HT1080 (cell line): Measurements from ENCODE around the gene WTIP. TPM values are rescaled to one million over a fixed set of nuclear protein-coding genes. Genes with fewer than 3 reads are reported as not detected.
A peak's percentile ranks its signal among the peaks of the same experiment; 100 is the strongest.
"Not testable (repeated sequence)": the region's sequence is repeated elsewhere in the genome, so short reads cannot be mapped to it uniquely, and the experiment has no call there.

Experiments used
- DNase-seq: peaks from one replicate; pipeline ENCODE4 v3.0.0-alpha.2; 2015; ENCODE audit warnings: low read depth
- polyA plus RNA-seq, 2 experiments: library from polyadenylated mRNA; depleted of rRNA; stranded (reverse); fragments of >200 nt; gene quantifications; 2 replicates each; pipeline ENCODE4 v1.2.3, GENCODE V29; 2015
- total RNA-seq: library from RNA; depleted of rRNA; stranded (reverse); fragments of >200 nt; shearing (Covaris generic); gene quantifications from 2 replicates; pipeline ENCODE4 v1.2.3, GENCODE V29; 2014; rRNA removed

The WTIP gene
- 15.1 and 15.5 TPM in 2 replicates for total RNA-seq
- 6.7 and 9.8 TPM in 2 replicates for polyA plus RNA-seq (2015; cell fraction: cytosol; rRNA removed)
- 7.9 and 10.3 TPM in 2 replicates for polyA plus RNA-seq (2015; cell fraction: nucleus; rRNA removed)

DNA sequence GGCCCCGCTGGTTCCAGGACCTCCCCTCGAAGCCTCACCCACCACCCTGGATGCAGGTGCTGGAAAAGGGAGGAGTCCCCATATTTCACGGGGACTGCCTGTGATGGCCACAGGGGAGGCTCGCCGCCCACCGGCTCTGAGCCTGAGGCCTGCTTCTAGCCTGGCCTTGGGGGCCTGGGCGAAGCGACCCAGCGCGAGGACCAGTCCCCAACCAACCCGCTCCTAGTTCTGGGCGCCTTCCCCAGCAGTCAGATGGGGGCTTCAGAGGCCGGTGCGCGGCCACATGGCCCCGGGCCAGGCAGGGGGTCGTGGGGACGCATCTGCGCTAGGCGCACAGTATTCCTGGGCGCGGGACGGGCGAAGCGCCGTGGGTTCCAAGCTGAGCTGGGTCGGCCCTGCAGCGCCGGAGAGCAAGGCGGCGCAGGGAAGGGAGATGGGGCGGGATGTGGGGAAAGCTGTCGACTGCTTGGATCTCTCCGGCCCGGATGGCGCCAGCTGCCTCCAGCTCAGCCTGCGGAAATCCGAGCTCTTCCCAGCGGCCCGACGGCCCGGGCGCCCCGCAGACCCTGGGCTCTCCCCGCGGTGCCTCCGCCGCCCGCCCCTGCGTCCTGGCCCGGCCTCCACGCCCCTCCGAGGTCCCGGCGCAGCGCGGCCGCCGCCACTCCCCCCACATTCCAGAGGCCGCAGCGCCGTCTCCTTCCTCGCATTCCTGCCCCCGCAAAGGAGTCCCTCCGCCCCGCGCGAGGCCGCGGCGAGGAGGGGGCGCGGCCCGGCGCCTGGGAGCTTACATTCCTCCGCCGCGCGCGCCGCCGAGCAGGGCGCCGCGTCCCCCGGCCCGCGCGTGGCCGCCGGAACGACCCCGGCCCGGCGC is at the start of gene WTIP:
WTIP (plus strand) TSS at position 788 of the 871 bp plus-strand sequence. CDS start 217 bp downstream, outside the sequence.
- DNase-seq: peak; percentile 37

DNA sequence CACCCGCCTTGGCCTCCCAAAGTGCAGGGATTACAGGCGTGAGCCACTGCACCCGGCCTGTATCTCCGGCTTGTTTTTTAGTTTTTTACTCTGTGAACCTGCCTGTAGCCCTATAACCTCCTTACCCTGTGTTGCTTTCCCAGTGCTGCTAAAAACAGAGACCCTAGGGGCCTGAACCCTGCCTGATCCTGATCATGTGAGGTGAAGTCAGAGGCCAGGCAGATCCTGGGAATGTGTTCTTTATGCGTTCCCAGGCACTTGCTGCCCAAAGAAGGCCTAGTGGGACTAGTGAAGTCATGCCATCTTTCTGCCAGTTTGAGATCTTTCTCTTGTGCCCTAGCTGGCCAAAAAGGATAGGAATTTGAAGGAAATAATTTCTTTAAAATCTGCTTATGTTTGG is 48.8 kb upstream of the WTIP start:
- no peak for DNase-seq

DNA sequence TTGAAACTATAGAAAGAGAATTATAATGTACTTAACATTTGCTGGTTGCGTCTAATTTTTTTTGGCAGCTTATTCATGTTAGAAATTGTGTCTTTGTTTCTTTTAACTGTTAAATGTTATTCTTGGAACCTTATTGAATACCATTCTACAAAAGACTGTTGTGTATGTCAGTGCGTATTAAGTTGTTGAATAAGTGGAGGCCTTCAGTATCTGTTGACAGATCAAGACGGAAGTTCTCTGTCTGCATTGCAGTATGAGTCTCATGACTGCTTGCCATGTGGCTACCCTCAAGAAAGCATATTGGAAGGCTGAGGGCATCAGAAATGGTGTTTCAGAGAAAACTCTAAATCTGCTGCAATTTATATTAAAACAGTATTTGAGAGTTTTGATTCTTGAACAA is 44.8 kb upstream of the WTIP start:
- DNase-seq: no peak

DNA sequence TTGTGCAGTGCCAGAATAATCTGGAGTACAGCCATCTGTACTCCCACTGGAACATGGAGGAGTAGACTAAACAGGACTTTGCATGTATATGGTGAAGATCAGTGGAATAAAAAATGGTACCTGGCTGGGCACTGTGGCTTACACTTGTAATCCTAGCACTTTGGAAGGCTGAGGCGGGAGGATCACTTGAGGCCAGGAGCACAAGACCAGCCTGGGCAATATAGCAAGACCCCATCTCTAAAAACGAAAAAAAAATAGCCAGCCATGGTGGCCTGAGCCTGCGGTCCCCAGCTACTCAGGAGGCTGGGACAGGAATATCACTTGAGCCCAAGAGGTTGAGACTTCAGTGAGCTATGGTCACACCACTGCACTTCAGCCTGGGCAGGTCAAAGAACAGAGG is 33.4 kb upstream of the WTIP start:
- no peak for DNase-seq

DNA sequence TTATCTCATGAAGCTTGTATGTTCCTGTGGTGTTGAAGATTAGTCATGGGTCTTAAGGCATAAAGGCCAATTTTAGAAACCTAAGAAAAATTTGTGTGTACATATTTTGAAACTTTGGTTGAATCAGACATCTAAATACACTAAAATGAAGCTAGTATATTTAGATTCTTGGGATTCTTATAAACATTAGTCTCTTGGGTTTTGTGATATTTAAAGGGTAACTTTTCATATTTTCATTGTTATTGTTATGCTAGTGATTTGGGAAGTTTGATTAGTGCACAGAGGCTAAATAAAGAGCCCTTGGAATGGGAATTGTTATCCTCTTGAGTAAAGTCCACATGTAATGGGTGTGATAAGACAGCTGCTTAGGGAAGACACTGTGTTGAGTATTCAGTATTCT is 28.8 kb upstream of the WTIP start:
- DNase-seq: no peak

DNA sequence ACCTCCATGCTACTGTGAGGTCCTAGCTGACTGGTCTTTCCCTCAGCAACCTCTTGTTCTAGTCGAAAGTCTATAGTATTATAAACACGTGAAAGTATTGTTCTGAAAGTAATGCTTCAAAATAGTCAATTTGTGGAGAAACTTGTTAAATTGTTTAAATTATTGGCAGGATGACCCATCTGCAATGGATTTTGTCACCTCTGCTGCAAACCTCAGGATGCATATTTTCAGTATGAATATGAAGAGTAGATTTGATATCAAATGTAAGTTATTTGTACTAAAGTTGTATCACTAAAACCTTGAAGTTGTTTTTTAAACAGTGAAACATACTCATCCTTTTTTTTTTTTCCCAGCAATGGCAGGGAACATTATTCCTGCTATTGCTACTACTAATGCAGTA is 27.5 kb upstream of the WTIP start:
- DNase-seq: no peak

DNA sequence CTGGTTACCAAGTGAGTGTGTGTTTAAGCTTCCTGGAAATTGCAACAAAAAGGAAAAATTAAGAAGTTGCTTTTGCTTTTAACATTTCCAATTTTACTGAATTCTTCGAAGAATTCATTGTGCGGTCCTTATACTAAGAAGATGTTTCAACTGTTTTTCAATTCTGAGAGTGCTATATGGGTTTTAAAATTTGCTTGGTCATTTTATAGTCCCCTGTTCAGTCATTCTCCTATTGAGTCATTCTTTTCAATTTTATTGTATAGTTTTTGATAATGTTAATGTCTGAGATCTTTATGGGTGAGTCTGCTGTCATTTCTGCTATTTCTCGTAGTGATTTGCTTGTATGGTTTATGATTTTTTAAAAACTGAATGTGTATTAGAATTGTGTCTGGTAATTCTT is 26.9 kb upstream of the WTIP start:
- DNase-seq: no peak

DNA sequence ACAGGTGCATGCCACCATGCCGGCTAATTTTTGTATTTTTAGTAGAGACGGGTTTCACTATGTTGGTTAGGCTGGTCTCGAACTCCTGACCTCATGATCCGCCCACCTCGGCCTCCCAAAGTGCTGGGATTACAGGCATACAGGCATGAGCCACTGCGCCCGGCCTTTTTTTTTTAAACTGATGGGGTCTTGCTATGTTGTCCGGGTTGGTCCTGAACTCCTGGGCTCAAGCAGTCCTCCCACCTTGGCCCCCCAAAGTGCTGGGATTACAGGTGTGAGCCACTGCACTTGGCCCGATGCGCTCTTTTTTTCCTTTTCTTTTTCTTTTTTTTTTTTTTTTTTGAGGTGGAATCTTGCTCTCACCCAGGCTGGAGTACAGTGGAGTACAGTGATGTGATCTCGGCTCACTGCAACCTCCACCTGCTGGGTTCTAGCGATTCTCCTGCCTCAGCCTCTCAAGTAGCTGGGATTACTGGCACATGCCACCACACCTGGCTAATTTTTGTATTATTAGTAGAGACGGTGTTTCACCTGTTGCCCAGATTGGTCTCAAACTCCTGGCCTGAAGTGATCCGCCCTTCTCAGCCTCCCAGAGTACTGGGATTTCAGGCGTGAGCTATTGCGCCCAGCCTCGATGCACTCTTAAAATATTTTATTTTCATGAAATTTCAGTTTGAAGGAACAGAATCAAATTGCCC is 25.6 kb upstream of the WTIP start:
- DNase-seq: not testable (repeated sequence)

DNA sequence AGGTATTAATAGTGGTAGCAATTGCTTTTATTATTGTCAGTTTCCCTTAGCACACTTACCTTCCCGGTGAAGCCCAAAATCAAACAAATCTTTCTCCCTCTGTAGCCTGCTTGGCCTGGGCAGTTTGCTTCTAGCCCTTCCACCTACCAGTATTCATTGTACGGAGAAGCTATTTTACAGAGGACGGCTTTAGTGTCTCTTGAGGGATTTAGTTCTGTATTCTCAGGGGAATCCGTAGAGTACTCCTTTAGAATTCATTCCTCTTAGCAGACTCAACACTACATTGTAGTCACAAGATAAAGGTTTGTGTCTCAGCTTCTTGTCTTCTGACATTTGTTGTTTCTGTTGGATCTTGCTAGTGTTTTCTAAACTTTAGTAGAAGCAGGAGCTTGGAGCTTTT is 24.1 kb upstream of the WTIP start:
- DNase-seq: no peak

DNA sequence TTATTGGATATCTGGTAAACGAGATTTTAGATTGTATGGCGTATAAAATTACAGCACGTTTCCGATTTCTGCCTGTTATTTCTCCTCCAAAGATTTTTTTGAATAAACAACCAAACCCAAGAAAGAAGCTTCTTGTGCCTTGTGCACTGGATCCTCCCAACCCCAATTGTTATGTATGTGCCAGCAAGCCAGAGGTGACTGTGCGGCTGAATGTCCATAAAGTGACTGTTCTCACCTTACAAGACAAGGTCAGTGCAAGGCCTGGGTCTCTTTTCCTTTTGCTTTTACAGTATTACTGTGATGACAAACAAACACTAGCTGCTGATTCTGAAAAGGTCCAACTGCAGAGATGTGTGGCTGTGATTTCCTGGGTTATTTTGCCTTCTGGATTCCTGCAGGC is 22.9 kb upstream of the WTIP start:
- DNase-seq: no peak

DNA sequence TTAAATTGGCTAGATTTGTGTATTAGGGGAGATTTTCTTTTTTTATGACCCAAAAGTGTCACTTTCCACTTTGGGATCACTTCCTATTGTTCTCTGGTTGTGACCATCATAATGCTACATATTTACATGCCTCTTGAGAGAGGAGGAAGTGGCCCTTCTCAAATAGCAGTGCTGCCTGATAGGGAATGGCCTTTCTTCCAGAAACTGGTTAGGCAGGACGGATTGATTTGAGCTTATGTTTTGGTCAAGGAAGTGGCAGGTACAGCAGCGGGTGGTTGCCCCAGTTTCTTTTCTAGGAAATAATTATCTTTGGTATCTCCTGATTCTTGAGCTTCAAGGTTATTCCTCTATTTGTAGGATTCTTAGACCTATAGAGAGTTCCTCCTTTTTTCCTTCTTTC is 21.9 kb upstream of the WTIP start:
- no peak for DNase-seq

DNA sequence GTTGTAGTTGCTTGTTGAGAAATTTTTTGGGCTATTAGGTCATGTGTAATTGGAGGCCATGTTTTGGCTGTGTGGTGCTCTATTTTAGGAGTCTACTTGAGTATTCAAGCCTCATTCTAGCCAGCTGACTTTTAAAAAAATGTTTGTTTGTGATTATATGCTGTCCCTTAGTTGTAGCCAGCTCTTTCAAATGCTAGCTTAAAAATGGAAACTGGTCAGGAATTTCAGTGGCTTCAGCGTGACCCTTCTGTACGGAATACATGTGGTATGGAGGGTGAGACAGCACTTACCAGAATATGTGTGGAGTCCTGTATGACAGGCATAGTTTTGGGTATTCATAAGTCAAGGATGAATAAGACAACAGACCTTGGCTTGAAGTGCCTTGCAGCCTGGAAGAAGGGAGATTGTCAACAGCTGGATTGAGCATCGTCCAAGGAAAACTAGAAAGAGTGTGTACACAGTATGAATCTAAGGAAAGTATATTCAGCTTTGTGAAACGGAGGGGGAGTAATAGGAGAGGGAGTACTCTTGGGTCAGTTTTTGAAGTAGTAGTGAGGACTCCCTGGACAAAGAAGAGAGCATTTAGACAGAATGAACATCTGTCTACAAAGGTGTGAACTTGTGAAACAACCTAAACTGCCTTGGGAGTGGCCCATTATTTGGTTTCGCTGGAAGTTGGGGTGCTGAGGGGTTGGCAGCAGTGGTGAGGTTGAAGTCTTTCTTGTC is 20.0 kb upstream of the WTIP start:
- DNase-seq: no peak

DNA sequence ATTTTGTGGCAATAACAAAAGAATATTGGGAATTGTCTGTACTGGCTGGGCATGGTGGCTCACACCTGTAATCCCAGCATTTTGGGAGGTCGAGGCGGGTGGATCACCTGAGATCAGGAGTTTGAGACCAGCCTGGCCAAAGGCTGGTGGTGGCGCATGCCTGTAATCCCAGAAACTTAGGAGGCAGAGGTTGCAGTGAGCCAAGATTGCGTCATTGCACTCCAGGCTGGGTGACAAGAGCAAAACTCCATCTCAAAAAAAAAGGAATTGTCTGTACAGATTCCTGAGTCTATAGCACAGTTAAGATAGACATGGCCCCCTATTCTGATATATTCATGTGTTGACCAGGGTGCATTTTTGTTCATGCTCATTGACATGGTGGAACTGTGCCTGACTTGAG is 16.8 kb upstream of the WTIP start:
- DNase-seq: not testable (repeated sequence)

DNA sequence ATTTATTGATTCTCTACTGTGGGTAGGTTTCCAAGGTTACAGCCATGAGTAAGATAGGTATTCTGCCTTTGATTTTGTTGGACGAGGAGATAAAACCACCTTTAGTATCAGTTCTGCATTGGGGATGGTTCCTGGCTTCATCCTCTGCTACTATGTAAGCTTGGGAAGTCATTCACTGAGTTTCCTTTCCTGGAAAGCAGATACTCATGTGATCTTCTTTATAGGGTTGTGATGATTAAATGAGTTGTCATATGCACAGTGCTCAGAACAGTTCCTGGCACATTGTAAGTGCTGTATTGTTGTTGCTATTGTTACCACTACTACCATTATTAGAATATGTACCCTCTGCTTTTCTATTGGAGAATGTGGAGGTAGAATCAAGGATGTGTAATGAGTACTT is 13.1 kb upstream of the WTIP start:
- no peak for DNase-seq

DNA sequence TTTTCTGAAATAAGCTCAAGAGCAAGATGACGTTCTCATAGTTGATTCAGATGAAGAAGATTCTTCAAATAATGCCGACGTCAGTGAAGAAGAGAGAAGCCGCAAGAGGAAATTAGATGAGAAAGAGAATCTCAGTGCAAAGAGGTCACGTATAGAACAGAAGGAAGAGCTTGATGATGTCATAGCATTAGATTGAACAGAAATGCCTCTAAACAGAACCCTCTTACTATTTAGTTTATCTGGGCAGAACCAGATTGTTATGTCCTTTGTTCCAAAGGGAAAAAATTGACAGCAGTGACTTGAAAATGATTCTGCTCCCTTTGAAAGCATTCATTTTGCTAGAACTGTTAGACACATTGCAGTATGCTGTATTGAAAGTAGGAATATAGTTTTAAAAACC is 12.5 kb upstream of the WTIP start:
- DNase-seq: not testable (repeated sequence)

DNA sequence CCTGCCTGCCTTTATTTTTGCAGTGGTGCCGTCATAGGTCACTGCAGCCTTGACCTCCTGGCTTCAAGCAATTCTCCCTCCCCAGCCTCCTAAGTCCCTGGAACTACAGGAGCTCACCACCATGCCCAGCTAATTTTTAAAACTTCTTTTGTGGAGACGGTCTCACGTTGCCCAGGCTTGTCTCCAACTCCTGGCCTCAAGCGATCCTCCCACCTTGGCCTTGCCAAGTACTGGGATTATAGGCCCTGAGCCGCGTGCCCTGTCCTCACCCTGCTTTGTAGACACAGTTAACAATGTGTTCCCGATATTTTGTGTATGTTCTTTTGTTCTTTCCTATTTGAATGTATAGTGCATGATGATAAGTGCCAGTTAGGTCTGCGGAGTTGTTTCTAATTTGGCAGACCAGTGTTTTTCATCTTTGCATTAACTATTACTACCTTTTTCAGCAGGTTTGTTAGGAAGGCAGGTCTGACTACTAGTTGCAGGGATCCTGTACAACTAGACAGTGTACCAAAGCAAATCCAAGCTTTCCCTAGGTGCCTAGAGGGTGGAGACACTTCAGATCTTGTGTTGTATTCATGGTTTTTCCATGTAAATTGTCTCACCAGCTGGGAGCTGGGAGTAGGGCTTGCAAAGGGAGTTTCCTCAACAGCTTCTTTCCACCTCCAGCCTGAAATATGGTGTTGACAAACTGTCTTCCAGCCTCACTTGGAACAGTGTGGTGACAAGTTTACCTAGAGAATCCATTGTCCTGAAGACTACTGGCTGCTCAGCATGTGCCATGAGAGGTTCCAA is 9.5 kb upstream of the WTIP start:
- no peak for DNase-seq

DNA sequence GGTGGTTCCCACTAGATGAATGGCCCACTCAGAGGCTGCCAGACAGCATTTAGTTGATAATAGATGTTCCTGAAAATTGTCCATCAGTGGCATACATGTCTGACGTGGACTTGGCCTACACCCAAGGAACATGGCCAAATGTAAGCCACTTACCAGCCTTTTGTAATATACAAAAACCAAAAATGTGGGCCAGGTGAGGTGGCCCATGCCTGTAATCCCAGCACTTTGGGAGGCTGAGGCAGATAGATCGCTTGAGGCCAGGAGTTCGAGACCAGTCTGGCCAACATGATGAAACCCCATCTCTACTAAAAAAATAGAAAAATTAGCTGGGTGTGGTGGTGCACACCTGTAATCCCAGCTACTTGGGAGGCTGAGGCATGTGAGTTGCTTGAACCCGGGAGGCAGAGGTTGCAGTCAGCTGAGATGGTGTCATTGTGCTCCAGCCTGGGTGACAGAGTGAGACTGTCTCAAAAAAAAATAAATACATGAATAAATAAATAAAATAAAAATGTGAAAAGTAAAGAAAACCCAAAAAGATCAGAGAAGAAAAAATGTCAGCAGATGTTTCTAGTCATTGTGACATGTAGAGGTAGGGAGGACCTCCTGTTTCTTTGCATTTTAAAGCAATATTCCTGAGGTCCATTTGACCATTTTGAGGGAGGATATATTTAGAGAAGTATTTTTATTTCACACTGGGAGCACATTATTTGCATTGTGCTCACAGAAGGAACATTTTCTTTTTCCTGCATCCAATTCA is 7.1 kb upstream of the WTIP start:
- no peak for DNase-seq

DNA sequence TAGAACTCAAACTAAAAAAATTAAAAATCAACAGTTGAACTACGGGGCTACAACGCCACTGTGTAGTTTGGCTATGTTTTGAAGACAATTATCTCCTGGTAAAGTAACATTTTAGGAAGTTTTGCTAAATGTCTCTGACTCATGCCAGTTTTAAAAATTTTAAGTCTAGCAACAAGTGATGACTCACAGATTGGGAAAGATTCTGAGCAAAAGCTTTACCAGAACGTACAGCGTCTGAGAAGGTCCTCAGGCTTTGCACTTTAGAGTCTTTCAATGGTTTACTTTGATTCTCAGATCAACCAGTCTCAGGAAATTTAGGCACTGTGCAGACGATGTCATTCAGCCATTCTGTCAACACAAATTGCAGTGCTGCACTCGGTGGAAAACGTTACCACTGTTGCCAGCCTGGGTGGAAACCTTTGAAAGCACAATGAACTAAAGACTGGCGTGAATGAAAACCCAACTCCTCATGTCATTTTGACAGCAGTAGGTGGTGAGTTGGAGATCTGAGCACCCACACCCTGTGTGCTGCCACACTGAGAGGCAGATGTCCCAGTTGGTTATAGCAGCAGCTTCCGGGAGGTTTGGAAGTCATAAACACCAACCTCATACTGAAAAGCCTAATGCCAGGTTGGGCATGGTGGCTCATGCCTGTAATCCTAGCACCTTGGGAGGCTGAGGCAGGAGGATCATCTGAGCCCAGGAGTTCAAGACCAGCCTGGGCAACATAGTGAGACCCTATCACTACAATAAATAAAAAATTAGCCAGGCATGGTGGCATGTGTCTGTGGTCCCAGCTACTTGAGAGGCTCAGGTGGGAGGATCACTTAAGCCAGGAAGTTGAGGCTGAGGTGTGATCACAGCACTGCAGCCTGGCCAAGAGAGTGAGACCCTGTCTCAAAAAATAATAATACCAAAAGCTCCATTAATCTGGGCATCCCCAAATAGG is 6.3 kb upstream of the WTIP start:
- DNase-seq: peak; percentile 71

DNA sequence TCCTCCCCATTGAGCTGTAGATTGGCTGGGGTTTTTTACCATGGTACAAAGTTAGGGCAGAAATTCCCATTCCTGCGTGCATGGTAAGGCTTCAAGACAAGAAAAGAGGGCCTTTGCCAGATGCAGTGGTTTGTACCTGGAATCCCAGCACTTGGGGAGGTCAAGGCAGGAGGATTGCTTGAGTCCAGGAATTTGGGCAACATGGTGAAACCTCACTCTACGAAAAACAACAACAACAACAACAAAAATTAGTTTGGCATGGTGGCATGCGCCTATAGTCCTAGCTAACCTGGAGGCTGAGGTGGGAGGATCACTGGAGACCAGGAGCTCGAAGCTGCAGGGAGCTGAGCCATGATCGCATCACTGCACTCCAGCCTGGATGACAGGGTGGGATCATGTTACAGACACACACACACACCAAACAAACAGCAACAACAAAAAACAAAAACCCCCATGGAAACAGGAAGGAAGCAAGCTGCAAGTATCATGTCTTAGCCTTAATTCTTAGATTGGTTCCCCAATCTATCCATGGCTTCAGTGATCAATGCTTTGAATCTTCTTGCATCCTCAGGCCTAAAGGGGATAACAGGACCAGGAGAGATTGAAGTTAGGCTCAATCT is 5.5 kb upstream of the WTIP start:
- DNase-seq: no peak
